Measurements from ENCODE around the gene LHX1.

- TF ChIP-seq TARDBP (IDR thresholded peaks at IDR 0.05) (no peak), CTCF (IDR thresholded peaks at IDR 0.05 in 2 of 3, conservative IDR thresholded peaks at IDR 0.05 in 1 of 3; ENCODE audit: insufficient read depth in 2 of 3, low read depth in 1 of 3, low read length in 3 of 3) (no peak), BRF1 (IDR thresholded peaks at IDR 0.05; ENCODE audit: borderline replicate concordance, extremely low read depth, insufficient read length) (no peak), CBFB (CRISPR knock-in tag; IDR thresholded peaks at IDR 0.05) (no peak), ZNF778 (CRISPR knock-in tag; IDR thresholded peaks at IDR 0.05) (no peak), SREBF1 (IDR thresholded peaks at IDR 0.05; ENCODE audit: borderline replicate concordance, low read depth, low read length) (no peak), TEAD4 (IDR thresholded peaks at IDR 0.05; ENCODE audit: low read length) (no peak), TEAD4 (CRISPR knock-in tag; IDR thresholded peaks at IDR 0.05; ENCODE audit: borderline replicate concordance) (no peak), JUNB (CRISPR knock-in tag; conservative IDR thresholded peaks at IDR 0.05) (no peak), STAT6 (CRISPR knock-in tag; IDR thresholded peaks at IDR 0.05) (no peak), POLR2AphosphoS5 (IDR thresholded peaks at IDR 0.05; ENCODE audit: control insufficient read depth, insufficient read depth, low read depth, low read length) (no peak), TBP (optimal IDR thresholded peaks at IDR 0.05; ENCODE audit: low read depth, low read length) (no peak)
These were observed 2.3 kb upstream of the LHX1 start for GRCh38 chr17:36934692-36935630.
